Right atrium auricular region (tissue), 2 donors: ENCODE results near the gene FBXW12. TPM values are rescaled to one million over a fixed set of nuclear protein-coding genes. Genes with fewer than 3 reads are reported as not detected.
"Not testable (repeated sequence)": the region's sequence is repeated elsewhere in the genome, so short reads cannot be mapped to it uniquely, and the experiment has no call there.

ENCODE experiments used
- DNase-seq: peaks from one replicate; pipeline ENCODE4 v3.0.0-alpha.2; 2019; ENCODE audit warnings: low spot score
- H3K27ac ChIP-seq, 2 donors: fragments of 200-600 bp; sonication (generic); 1 replicate in 1 of 2; 2 replicates in 1 of 2; pipeline ENCODE4 v1.5.1; 2016 to 2019
- H3K27me3 ChIP-seq, 2 donors: fragments of 200-600 bp; sonication (generic); one replicate each; pipeline versions ENCODE4 v1.5.1 to v1.6.0; 2017 to 2019
- H3K36me3 ChIP-seq: fragments of 200-600 bp; sonication (generic); one replicate; pipeline ENCODE4 v1.5.1; 2016
- H3K4me1 ChIP-seq, 2 donors: fragments of 200-600 bp; sonication (generic); one replicate each; pipeline versions ENCODE4 v1.5.1 to v1.6.0; 2017 to 2019
- H3K4me3 ChIP-seq, 2 donors: fragments of 200-600 bp; sonication (generic); 1 replicate in 1 of 2; 2 replicates in 1 of 2; pipeline ENCODE4 v1.5.1; 2017 to 2019; ENCODE audit warnings: mild to moderate bottlenecking in 1 of 2, moderate library complexity in 1 of 2
- H3K9me3 ChIP-seq, 2 donors: fragments of 200-600 bp; sonication (generic); one replicate each; pipeline ENCODE4 v1.5.1; 2019
- total RNA-seq, 2 donors: library from RNA; depleted of rRNA; stranded (reverse); fragments of >200 nt; gene quantifications; one replicate each; pipeline ENCODE4 v1.1.0, GENCODE V29; 2016
- TF ChIP-seq, protein P1 (sequence below), 2 donors: fragments of 200-600 bp; sonication (generic); IDR thresholded peaks; one replicate each; pipeline ENCODE4 v1.5.1; 2019; ENCODE audit warnings: antibody characterized with exemption in 2 of 2

FBXW12 gene, protein sequence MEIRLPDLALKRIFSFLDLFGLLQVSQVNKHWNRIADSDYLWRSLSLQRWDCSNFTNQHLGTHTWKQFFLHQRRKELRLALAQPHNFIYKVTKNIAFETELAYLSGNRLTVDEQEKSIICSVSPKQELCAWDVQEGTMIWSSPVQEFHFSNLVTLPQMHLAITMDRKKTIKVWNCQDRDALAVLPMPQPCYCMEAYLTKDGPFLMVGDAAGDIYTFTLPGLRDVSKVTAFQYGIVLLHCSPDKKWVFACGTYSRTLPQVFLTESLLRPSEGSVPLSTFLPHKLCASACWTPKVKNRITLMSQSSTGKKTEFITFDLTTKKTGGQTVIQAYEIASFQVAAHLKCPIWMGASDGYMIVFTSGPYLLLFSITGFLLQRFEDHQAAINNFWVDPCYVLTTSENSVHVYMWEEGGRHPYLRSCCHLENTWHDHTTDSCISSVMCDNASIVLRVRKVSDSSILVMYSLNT
- total RNA-seq, result not detected

- H3K27me3 ChIP-seq, result no peaks in the 10 kb centered on the region
- H3K9me3 ChIP-seq, result no peaks in the 10 kb centered on the region
- H3K4me3 ChIP-seq, result no peak within 1 kb of the TSS
- no peaks in the 10 kb centered on the region for H3K36me3 ChIP-seq
- TF ChIP-seq, protein P1, sequence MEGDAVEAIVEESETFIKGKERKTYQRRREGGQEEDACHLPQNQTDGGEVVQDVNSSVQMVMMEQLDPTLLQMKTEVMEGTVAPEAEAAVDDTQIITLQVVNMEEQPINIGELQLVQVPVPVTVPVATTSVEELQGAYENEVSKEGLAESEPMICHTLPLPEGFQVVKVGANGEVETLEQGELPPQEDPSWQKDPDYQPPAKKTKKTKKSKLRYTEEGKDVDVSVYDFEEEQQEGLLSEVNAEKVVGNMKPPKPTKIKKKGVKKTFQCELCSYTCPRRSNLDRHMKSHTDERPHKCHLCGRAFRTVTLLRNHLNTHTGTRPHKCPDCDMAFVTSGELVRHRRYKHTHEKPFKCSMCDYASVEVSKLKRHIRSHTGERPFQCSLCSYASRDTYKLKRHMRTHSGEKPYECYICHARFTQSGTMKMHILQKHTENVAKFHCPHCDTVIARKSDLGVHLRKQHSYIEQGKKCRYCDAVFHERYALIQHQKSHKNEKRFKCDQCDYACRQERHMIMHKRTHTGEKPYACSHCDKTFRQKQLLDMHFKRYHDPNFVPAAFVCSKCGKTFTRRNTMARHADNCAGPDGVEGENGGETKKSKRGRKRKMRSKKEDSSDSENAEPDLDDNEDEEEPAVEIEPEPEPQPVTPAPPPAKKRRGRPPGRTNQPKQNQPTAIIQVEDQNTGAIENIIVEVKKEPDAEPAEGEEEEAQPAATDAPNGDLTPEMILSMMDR (IDR thresholded peaks at IDR 0.05), result no peak
- no peak for DNase-seq
- H3K4me1 ChIP-seq, result peaks cover 0 to 6% of the 10 kb centered on the region in 2 donors
- no peak within 1 kb of the TSS for H3K27ac ChIP-seq
Measured at GRCh38 chr3:48371651-48372376, at the start of gene FBXW12. TSS of gene FBXW12 (plus strand) at chr3:48372219. CDS start at chr3:48372768, 549 bp downstream.

GRCh38 chr3:48331706-48332435 lies 40.1 kb upstream of the FBXW12 start:
- H3K4me3 ChIP-seq, H3K9me3 ChIP-seq, H3K27ac ChIP-seq, DNase-seq, H3K27me3 ChIP-seq, H3K36me3 ChIP-seq, H3K4me1 ChIP-seq: not testable (repeated sequence)

GRCh38 chr3:48333346-48334245 lies 38.4 kb upstream of the FBXW12 start, which contains the start of gene SPINK8:
TSS of gene SPINK8 (minus strand) at chr3:48333661. CDS start at chr3:48328341, 5,320 bp downstream.
- H3K36me3 ChIP-seq, DNase-seq, H3K9me3 ChIP-seq, H3K27me3 ChIP-seq, H3K27ac ChIP-seq, H3K4me1 ChIP-seq, H3K4me3 ChIP-seq: not testable (repeated sequence)

DNA sequence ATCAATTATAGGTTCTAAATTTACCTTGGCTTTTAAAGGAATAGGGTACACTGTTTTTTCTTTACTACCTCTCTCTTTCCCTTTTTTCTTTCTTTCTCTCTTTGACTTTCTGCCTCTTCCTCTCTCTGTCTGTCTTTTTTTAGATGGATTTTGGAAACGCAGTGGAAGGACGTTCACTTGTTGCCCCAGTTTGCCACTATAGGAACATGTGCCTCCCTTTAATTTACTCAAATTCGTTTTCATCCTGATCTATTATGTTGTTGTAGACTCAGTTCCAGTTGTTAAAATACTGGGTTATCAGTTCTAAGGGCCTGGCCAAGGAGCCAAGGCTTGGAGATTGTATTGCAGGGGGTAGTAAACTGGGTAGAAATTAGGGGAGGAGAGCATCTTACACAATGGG lies 37.4 kb upstream of the FBXW12 start:
- no peak for DNase-seq
- H3K4me3 ChIP-seq, result no peak overlapping the region
- peaks cover 0 to 5% of the 10 kb centered on the region in 2 donors for H3K9me3 ChIP-seq
- TF ChIP-seq, protein P1 (IDR thresholded peaks at IDR 0.05), result no peak
- H3K27me3 ChIP-seq, result no peaks in the 10 kb centered on the region
- no peak overlapping the region for H3K27ac ChIP-seq
- H3K4me1 ChIP-seq, result no peaks in the 10 kb centered on the region
- no peaks in the 10 kb centered on the region for H3K36me3 ChIP-seq

- not testable (repeated sequence) for H3K27me3 ChIP-seq, H3K36me3 ChIP-seq, DNase-seq, H3K9me3 ChIP-seq, H3K4me3 ChIP-seq, H3K4me1 ChIP-seq, H3K27ac ChIP-seq
Measured at GRCh38 chr3:48335286-48335685, 36.7 kb upstream of the FBXW12 start.

DNA sequence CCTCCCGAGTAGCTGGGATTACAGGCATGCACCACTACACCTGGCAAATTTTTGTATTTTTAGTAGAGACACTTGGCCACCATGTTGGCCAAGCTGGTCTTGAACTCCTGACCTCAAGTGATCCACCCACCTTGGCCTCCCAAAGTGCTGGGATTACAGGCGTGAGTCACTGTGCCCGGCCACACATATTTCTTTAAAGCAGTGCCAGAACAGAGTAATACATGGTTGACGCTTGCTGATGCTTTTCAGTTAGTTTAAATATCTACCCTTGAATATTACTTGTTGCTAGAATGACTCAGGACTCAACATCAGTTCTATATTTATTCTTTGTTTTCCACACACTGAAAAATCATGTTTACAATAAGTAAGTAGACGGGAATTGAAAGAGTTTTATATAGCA lies 34.5 kb upstream of the FBXW12 start:
- H3K4me3 ChIP-seq, H3K36me3 ChIP-seq, DNase-seq, H3K27me3 ChIP-seq, H3K9me3 ChIP-seq, H3K4me1 ChIP-seq, H3K27ac ChIP-seq: not testable (repeated sequence)

DNA sequence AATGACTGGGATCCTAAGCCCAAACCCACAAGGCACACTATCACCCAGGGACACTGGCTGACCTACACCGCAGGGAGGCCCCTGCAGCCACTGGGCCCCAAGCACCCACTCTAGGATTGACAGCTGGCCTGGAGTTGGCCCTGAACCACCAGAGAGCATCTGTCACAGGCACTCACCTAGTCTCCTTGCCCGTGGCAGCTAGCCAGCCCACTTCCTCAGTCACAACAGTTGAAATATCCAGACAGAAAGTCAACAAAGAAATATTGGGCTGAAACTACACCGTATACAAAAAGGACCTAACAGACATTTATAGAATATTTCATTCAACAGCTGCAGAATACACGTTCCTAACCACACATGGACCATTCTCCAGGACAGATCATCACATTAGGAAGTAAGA lies 33.4 kb upstream of the FBXW12 start:
- Histone ChIP-seq H3K36me3 (no peaks in the 10 kb centered on the region), H3K4me1 (no peaks in the 10 kb centered on the region), H3K9me3 (peaks cover 0 to 5% of the 10 kb centered on the region in 2 donors), H3K27ac (no peak overlapping the region), H3K27me3 (no peaks in the 10 kb centered on the region), H3K4me3 (no peak overlapping the region)
- TF ChIP-seq, protein P1 (IDR thresholded peaks at IDR 0.05), result no peak
- no peak for DNase-seq
